ENCODE results near the gene CDK5RAP1. TPM values are rescaled to one million over a fixed set of nuclear protein-coding genes. Genes with fewer than 3 reads are reported as not detected.
"Not testable (repeated sequence)": the region's sequence is repeated elsewhere in the genome, so short reads cannot be mapped to it uniquely, and the experiment has no call there.

The CDK5RAP1 gene
- total and polyA plus RNA-seq, 10 donors: 21.3 to 93.0 (median 33.7) TPM

DNA sequence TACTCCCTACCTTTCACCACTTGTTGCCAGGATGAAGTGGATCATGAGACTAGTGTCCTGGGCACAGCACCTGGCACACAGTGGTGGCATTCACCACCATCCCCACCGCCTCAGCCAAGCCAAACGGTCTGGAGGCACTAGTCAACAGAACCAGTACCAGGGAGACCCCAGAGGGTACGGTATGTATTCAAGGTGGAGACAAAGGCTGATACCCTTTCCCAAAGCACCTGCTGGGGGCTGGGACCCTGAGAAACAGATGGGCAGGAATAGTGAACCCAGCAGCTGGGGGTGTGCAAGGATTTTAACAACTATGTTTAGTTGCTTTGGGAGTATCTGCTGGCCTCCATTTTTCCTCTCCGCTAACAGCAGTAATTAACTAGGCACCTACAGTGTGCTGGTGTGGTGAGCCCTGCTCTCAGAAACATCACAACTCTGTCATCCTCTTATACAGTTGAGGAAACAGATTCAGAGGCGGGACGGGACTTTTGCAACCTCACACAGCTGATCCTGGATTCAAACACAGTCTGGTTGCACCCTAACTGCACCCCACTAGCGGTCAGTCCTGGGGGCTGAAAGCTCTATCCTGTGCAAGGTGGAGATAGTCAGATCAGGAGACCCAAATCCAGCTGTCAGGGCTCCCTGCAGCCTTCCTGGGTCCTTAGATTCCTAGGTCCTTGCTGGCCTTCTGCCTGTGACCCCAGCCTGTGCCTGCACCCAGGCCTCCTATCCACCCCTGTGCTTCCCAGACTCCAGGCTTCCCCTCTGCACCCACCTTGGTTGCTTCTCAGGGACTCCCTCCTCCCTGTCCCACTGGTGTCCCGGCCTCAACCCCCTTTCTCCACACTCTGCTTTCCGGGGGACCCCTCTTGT, 41.1 kb upstream of the CDK5RAP1 start:
- peak; percentile 68 for DNase-seq
- Histone ChIP-seq H3K27ac (no peak overlapping the region), H3K36me3 (no peaks in the 10 kb centered on the region), H3K4me3 (peak overlapping the region in 6 of 8 donors; percentile 62 to 88 (median 74)), H3K4me1 (peaks cover 0 to 33% (median 18%) of the 10 kb centered on the region in 6 donors), H3K9me3 (no peaks in the 10 kb centered on the region), H3K27me3 (replicated peaks in 1 of 7) (peaks cover 0 to 9% (median 0%) of the 10 kb centered on the region in 7 donors)
- intact Hi-C loops (cut with DNase I; ENCODE audit: low total_unique reads): no loop called here
- TF ChIP-seq POLR2AphosphoS5 (IDR thresholded peaks at IDR 0.05) (no peak), POLR2A (IDR thresholded peaks at IDR 0.05) (no peak)
- TF ChIP-seq, protein P1, sequence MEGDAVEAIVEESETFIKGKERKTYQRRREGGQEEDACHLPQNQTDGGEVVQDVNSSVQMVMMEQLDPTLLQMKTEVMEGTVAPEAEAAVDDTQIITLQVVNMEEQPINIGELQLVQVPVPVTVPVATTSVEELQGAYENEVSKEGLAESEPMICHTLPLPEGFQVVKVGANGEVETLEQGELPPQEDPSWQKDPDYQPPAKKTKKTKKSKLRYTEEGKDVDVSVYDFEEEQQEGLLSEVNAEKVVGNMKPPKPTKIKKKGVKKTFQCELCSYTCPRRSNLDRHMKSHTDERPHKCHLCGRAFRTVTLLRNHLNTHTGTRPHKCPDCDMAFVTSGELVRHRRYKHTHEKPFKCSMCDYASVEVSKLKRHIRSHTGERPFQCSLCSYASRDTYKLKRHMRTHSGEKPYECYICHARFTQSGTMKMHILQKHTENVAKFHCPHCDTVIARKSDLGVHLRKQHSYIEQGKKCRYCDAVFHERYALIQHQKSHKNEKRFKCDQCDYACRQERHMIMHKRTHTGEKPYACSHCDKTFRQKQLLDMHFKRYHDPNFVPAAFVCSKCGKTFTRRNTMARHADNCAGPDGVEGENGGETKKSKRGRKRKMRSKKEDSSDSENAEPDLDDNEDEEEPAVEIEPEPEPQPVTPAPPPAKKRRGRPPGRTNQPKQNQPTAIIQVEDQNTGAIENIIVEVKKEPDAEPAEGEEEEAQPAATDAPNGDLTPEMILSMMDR (IDR thresholded peaks at IDR 0.05 in 8 of 11, conservative IDR thresholded peaks at IDR 0.05 in 3 of 11): no peak
- WGBS, 5 donors: 64 to 80% (median 70%) methylated on average over 8 to 9 of the region's 9 CpGs

DNA sequence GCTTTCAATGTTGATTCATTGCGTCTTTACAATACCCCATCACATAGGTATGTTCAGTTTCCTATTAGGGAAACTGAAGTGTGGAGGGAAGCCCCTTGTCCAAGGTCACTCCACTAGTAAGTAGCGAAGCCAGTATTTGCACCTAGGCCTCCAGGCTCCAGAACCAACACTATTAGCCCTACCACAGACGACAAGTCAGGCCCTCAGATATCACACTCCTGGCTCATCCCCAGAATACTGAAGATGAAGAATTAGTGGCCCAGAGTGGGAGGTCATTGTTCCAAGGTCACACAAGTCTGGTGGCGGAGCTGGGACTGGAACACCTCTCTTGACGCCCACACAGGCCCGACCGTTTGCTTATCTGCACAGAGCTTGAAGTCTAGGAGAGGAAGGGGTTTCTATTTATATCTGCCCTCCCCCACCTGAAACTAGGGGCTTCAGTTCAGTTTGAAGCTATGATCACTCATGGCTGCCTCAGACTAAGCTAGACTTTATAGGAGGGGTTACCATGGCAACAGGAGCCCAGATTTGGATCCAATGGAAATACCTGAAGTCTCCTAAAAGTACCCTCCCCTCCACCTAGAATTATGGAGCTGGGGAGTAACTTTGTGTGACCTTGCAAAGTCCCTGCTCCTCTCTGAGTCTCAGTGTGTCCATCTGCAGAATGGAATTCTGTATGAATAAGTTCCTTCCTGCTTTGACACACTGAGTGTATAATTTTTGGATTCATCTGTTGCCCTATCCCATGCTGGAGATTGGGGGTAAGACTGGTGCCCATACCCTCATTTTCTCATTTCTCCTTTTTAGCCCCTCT, 40.0 kb upstream of the CDK5RAP1 start:
- peaks cover 0 to 33% (median 18%) of the 10 kb centered on the region in 6 donors for H3K4me1 ChIP-seq
- H3K27me3 ChIP-seq (replicated peaks in 1 of 7): peaks cover 0 to 9% (median 0%) of the 10 kb centered on the region in 7 donors
- no peaks in the 10 kb centered on the region for H3K36me3 ChIP-seq
- no peaks in the 10 kb centered on the region for H3K9me3 ChIP-seq
- no peak overlapping the region for H3K4me3 ChIP-seq
- intact Hi-C loops (cut with DNase I; ENCODE audit: low total_unique reads): no loop called here
- 64 to 81% (median 73%) methylated on average over 7 of the region's 7 CpGs for WGBS, 5 donors
- H3K27ac ChIP-seq: no peak overlapping the region
- no peak for DNase-seq
- TF ChIP-seq POLR2AphosphoS5 (IDR thresholded peaks at IDR 0.05): no peak
- TF ChIP-seq, protein P1 (IDR thresholded peaks at IDR 0.05 in 8 of 11, conservative IDR thresholded peaks at IDR 0.05 in 3 of 11): no peak
- TF ChIP-seq POLR2A (IDR thresholded peaks at IDR 0.05): no peak

DNA sequence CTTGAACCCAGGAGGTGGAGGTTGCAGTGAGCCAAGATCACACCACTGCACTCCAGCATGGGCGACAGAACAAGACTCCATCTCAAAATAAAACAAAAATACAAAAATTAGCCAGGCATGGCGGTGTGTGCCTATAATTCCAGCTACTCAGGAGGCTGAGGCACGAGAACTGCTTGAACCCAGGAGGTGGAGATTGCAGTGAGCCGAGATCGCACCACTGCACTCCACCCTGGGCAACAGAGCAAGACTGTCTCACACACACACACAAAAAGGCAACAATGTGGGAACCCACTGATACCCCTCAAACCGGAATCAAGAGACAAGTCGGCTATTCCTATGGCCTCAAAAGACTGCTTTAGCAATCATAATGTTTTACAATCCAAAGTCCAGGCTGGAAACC, 39.2 kb upstream of the CDK5RAP1 start:
- H3K4me3 ChIP-seq; DNase-seq; H3K9me3 ChIP-seq; H3K27me3 ChIP-seq (replicated peaks in 1 of 7); H3K36me3 ChIP-seq; H3K27ac ChIP-seq; intact Hi-C loops (cut with DNase I; ENCODE audit: low total_unique reads): not testable (repeated sequence)
- H3K4me1 ChIP-seq: peaks cover 0 to 33% (median 18%) of the 10 kb centered on the region in 6 donors
- WGBS, 5 donors: 91 to 96% (median 95%) methylated on average over 7 of the region's 7 CpGs

DNA sequence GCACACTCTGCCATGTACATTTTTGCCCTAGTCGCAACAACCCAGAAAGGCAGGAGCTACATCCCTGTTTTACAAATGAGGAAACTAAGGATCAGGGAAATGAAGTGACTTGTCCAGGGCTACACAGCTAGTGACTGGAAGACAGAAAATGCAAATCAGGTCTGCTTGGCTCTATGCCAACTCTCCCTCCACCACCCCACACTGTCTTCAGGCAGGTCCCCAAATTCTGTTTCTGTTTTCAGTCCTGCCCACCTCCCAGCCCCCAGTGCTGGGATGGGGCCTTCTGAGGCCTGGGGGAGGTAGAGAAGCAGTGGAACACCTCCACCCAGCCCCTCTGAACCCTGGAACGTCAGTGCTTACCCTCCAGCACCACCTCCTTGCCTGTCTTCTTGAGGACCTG, 37.2 kb upstream of the CDK5RAP1 start:
- TF ChIP-seq POLR2AphosphoS5 (IDR thresholded peaks at IDR 0.05): no peak
- DNase-seq: no peak
- H3K36me3 ChIP-seq: peaks cover 0 to 6% (median 0%) of the 10 kb centered on the region in 6 donors
- WGBS, 5 donors: 71 to 93% (median 83%) methylated on average over 2 of the region's 2 CpGs
- no peak overlapping the region for H3K27ac ChIP-seq
- H3K4me3 ChIP-seq: no peak overlapping the region
- H3K4me1 ChIP-seq: peaks cover 0 to 22% (median 10%) of the 10 kb centered on the region in 6 donors
- intact Hi-C loops (cut with DNase I; ENCODE audit: low total_unique reads): no loop called here
- no peaks in the 10 kb centered on the region for H3K9me3 ChIP-seq
- H3K27me3 ChIP-seq (replicated peaks in 1 of 7): peaks cover 0 to 9% (median 0%) of the 10 kb centered on the region in 7 donors

Measured in spleen (tissue), 11 donors.